Parathyroid adenoma (tissue), 2 donors: ENCODE measurements around the gene PRKCE.

Experiments used
- H2AFZ ChIP-seq: fragments of 300-600 bp; sonication (generic); one replicate; pipeline ENCODE4 v1.7.0; 2017; ENCODE audit warnings: antibody characterized with exemption, mild to moderate bottlenecking
- H3K27ac ChIP-seq: fragments of 300-600 bp; sonication (generic); one replicate; pipeline ENCODE4 v1.7.0; 2017
- H3K27me3 ChIP-seq: fragments of 300-600 bp; sonication (generic); one replicate; pipeline ENCODE4 v1.7.0; 2017; ENCODE audit warnings: low read length; ENCODE audit not compliant: control insufficient read depth, insufficient read depth
- H3K36me3 ChIP-seq: fragments of 300-600 bp; sonication (generic); one replicate; pipeline ENCODE4 v1.7.0; 2017; ENCODE audit warnings: low read length; ENCODE audit not compliant: control insufficient read depth, insufficient read depth
- H3K4me1 ChIP-seq: fragments of 300-600 bp; sonication (generic); one replicate; pipeline ENCODE4 v1.7.0; 2017; ENCODE audit warnings: control low read depth
- H3K4me2 ChIP-seq: fragments of 300-600 bp; sonication (generic); one replicate; pipeline ENCODE4 v1.7.0; 2017; ENCODE audit warnings: low read length
- H3K4me3 ChIP-seq: fragments of 300-600 bp; sonication (generic); one replicate; pipeline ENCODE4 v1.7.0; 2017; ENCODE audit warnings: low read depth, low read length
- H3K79me2 ChIP-seq: fragments of 300-600 bp; sonication (generic); one replicate; pipeline ENCODE4 v1.7.0; 2017; ENCODE audit warnings: control low read depth
- H3K9ac ChIP-seq: fragments of 300-600 bp; sonication (generic); one replicate; pipeline ENCODE4 v1.7.0; 2017; ENCODE audit warnings: mild to moderate bottlenecking
- H3K9me3 ChIP-seq: fragments of 300-600 bp; sonication (generic); one replicate; pipeline ENCODE4 v1.7.0; 2017; ENCODE audit warnings: low read length; ENCODE audit not compliant: control insufficient read depth
- TF ChIP-seq, protein P1 (sequence below): fragments of 300-600 bp; sonication (generic); IDR thresholded peaks from one replicate; pipeline ENCODE4 v1.7.0; 2017; ENCODE audit warnings: antibody characterized with exemption, mild to moderate bottlenecking
- donor health status: primary hyperparathyroidism.

Gene PRKCE

DNA sequence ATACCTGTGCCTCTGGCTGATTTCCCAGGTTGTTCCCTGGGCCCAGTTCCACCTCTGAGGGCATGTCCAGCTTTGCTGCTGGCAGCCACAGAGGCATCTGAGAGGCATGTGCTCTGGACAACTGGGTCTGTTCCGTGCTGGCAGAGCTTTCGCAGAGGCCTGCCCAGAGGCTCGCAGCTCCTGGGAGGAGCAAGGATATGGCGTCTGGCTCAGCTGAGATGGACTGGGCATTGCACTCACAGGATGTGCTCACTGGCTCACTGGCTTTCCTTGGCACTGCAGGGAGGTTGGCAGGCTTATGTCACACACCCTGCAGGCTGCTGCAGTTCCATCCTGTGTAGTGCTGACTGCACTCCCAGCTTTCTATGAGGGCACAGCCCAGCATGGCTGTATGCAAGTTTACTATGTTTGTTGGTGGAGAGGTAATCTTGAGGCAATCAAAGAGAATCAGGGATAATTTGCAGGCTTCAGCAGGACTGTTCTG, 172.3 kb downstream of the PRKCE start:
- peak overlapping the region; percentile 82 for H3K27ac ChIP-seq
- H3K9me3 ChIP-seq = no peaks in the 10 kb centered on the region
- H3K4me3 ChIP-seq = no peak overlapping the region
- H2AFZ ChIP-seq = peak overlapping the region; percentile 34
- no peak overlapping the region for H3K9ac ChIP-seq
- no peaks in the 10 kb centered on the region for H3K36me3 ChIP-seq
- peaks cover 53% of the 10 kb centered on the region for H3K4me1 ChIP-seq
- no peaks in the 10 kb centered on the region for H3K27me3 ChIP-seq
- H3K4me2 ChIP-seq = no peak overlapping the region
- TF ChIP-seq, protein P1, sequence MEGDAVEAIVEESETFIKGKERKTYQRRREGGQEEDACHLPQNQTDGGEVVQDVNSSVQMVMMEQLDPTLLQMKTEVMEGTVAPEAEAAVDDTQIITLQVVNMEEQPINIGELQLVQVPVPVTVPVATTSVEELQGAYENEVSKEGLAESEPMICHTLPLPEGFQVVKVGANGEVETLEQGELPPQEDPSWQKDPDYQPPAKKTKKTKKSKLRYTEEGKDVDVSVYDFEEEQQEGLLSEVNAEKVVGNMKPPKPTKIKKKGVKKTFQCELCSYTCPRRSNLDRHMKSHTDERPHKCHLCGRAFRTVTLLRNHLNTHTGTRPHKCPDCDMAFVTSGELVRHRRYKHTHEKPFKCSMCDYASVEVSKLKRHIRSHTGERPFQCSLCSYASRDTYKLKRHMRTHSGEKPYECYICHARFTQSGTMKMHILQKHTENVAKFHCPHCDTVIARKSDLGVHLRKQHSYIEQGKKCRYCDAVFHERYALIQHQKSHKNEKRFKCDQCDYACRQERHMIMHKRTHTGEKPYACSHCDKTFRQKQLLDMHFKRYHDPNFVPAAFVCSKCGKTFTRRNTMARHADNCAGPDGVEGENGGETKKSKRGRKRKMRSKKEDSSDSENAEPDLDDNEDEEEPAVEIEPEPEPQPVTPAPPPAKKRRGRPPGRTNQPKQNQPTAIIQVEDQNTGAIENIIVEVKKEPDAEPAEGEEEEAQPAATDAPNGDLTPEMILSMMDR = no peak
- peaks cover 31% of the 10 kb centered on the region for H3K79me2 ChIP-seq

- no peaks in the 10 kb centered on the region for H3K27me3 ChIP-seq
- no peak overlapping the region for H3K4me2 ChIP-seq
- H3K4me3 ChIP-seq = no peak overlapping the region
- H3K79me2 ChIP-seq = peaks cover 30% of the 10 kb centered on the region
- H3K9me3 ChIP-seq = no peaks in the 10 kb centered on the region
- no peaks in the 10 kb centered on the region for H3K36me3 ChIP-seq
- TF ChIP-seq, protein P1 = no peak
- H3K9ac ChIP-seq = no peak overlapping the region
- H3K4me1 ChIP-seq = peaks cover 49% of the 10 kb centered on the region
- no peak overlapping the region for H2AFZ ChIP-seq
- peak overlapping the region; percentile 2 for H3K27ac ChIP-seq
Observed at GRCh38 chr2:45825001-45825651, 173.7 kb downstream of the PRKCE start.

GRCh38 chr2:45826460-45826859, 175.0 kb downstream of the PRKCE start:
- Histone ChIP-seq H3K9me3 (no peaks in the 10 kb centered on the region), H3K9ac (no peak overlapping the region), H3K4me1 (peaks cover 46% of the 10 kb centered on the region), H2AFZ (peak overlapping the region; percentile 33), H3K27ac (no peak overlapping the region), H3K36me3 (no peaks in the 10 kb centered on the region), H3K4me2 (no peak overlapping the region), H3K79me2 (peaks cover 32% of the 10 kb centered on the region), H3K4me3 (no peak overlapping the region), H3K27me3 (no peaks in the 10 kb centered on the region)
- TF ChIP-seq, protein P1 = no peak

DNA sequence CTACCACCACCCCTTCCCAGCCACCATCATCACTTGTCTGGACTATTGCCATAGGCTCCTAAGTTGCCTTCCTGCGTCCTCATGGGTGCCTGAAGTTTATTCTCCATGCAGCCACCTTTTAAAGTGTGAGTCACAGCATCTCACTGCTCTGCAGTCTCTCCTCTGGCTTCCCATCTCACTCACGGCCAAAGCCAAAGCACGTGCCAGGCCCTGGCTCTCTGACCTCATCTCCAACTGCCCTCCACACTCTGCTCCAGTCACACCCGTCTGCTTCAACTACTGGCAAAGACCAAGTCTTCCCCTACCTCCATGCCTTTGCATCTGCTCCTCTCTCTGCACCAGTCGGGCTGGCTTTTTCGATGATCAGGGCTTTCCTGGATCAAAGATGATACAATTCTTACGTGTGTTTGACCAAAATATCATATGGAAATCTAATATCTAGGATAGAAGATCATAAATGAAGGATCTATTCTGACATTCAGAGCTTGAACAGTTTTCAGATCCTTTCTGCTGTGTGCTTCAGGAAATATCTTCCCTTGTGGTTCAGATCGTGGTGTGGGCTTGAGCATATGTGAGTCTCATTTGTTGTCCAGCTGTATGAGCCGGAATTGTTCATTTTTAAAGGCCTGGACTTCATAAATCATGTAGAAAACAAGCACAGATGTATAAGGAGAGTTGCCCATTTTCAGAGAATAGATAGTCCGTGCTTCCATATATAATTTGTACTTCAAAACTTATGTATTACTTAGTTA, 175.6 kb downstream of the PRKCE start:
- Histone ChIP-seq H3K27me3 (no peaks in the 10 kb centered on the region), H3K4me2 (no peak overlapping the region), H3K36me3 (no peaks in the 10 kb centered on the region), H3K79me2 (peaks cover 29% of the 10 kb centered on the region), H3K9me3 (no peaks in the 10 kb centered on the region), H3K9ac (no peak overlapping the region), H2AFZ (peak overlapping the region; percentile 33), H3K4me3 (no peak overlapping the region), H3K27ac (no peak overlapping the region), H3K4me1 (peaks cover 40% of the 10 kb centered on the region)
- TF ChIP-seq, protein P1 = no peak
